Trophoblast cell (in vitro differentiated cells and primary cell): ENCODE results near the gene MSH5.
"Not testable (repeated sequence)": the region's sequence is repeated elsewhere in the genome, so short reads cannot be mapped to it uniquely, and the experiment has no call there.

Experiments used
- DNase-seq, 2 donors: peaks; one replicate each; pipeline ENCODE4 v3.0.0-alpha.2; 2016
- H2AFZ ChIP-seq: 2 replicates; pipeline ENCODE4 v1.6.1; 2013; ENCODE audit warnings: low read length, moderate library complexity, mild to moderate bottlenecking; ENCODE audit not compliant: insufficient read depth, poor library complexity
- H2AK5ac ChIP-seq: 2 replicates; pipeline ENCODE4 v1.6.1; 2013; ENCODE audit warnings: mild to moderate bottlenecking, low read length
- H2BK120ac ChIP-seq: 2 replicates; pipeline ENCODE4 v1.6.1; 2013; ENCODE audit warnings: low read length, mild to moderate bottlenecking, moderate library complexity; ENCODE audit not compliant: insufficient read depth, poor library complexity
- H2BK12ac ChIP-seq: 2 replicates; pipeline ENCODE4 v1.6.1; 2013; ENCODE audit warnings: mild to moderate bottlenecking, low read length, moderate library complexity
- H2BK5ac ChIP-seq: 2 replicates; pipeline ENCODE4 v1.6.1; 2013; ENCODE audit warnings: low read length, low read depth, moderate library complexity, mild to moderate bottlenecking; ENCODE audit not compliant: poor library complexity
- H3K14ac ChIP-seq: 2 replicates; pipeline ENCODE4 v1.6.1; 2013; ENCODE audit warnings: mild to moderate bottlenecking, low read length
- H3K18ac ChIP-seq: 2 replicates; pipeline ENCODE4 v1.6.1; 2013; ENCODE audit warnings: mild to moderate bottlenecking, low read length
- H3K23ac ChIP-seq: 2 replicates; pipeline ENCODE4 v1.6.1; 2013; ENCODE audit warnings: low read length
- H3K27ac ChIP-seq: 2 replicates; pipeline ENCODE4 v1.5.1; 2013; ENCODE audit warnings: low read depth, mild to moderate bottlenecking, inconsistent platforms, low read length, moderate library complexity
- H3K27me3 ChIP-seq: 2 replicates; pipeline ENCODE4 v1.6.1; 2013; ENCODE audit warnings: inconsistent platforms, mild to moderate bottlenecking, low read length, moderate library complexity; ENCODE audit not compliant: insufficient read depth
- H3K36me3 ChIP-seq, 2 experiments: 1 replicate in 1 of 2; 2 replicates in 1 of 2; pipeline ENCODE4 v1.6.1; 2013; ENCODE audit warnings: low read length in 2 of 2, mild to moderate bottlenecking in 2 of 2, moderate library complexity in 1 of 2; ENCODE audit not compliant: insufficient read depth in 2 of 2, control insufficient read depth in 1 of 2
- H3K4ac ChIP-seq: 2 replicates; pipeline ENCODE4 v1.6.1; 2013; ENCODE audit warnings: low read depth, mild to moderate bottlenecking, low read length, moderate library complexity
- H3K4me1 ChIP-seq, 2 experiments: 1 replicate in 1 of 2; 2 replicates in 1 of 2; pipeline ENCODE4 v1.6.1; 2013; ENCODE audit warnings: low read length in 2 of 2, mild to moderate bottlenecking in 2 of 2, moderate library complexity in 1 of 2; ENCODE audit not compliant: insufficient read depth in 2 of 2, control insufficient read depth in 1 of 2
- H3K4me2 ChIP-seq: 2 replicates; pipeline ENCODE4 v1.6.1; 2013; ENCODE audit warnings: inconsistent platforms, mild to moderate bottlenecking, low read length, moderate library complexity
- H3K4me3 ChIP-seq: 2 replicates; pipeline ENCODE4 v1.5.1; 2013; ENCODE audit warnings: mild to moderate bottlenecking, low read depth, low read length, inconsistent platforms
- H3K79me1 ChIP-seq: one replicate; pipeline ENCODE4 v1.6.1; 2013; ENCODE audit warnings: low read length
- H3K79me2 ChIP-seq: 2 replicates; pipeline ENCODE4 v1.6.1; 2013; ENCODE audit warnings: low read length, mild to moderate bottlenecking; ENCODE audit not compliant: control insufficient read depth, insufficient read depth, poor library complexity
- H3K9ac ChIP-seq: 2 replicates; pipeline ENCODE4 v1.6.1; 2013; ENCODE audit warnings: mild to moderate bottlenecking, low read length
- H3K9me3 ChIP-seq: 2 replicates; pipeline ENCODE4 v1.6.1; 2013; ENCODE audit warnings: low read depth, mild to moderate bottlenecking, control low read depth, inconsistent platforms, low read length; ENCODE audit not compliant: insufficient read depth
- H4K12ac ChIP-seq: 2 replicates; pipeline ENCODE4 v1.6.1; 2013; ENCODE audit warnings: low read depth, mild to moderate bottlenecking, low read length, moderate library complexity
- H4K8ac ChIP-seq: 2 replicates; pipeline ENCODE4 v1.6.1; 2013; ENCODE audit warnings: low read depth, mild to moderate bottlenecking, low read length, moderate library complexity
- H4K91ac ChIP-seq: one replicate; pipeline ENCODE4 v1.6.1; 2013; ENCODE audit warnings: low read depth, mild to moderate bottlenecking, low read length, moderate library complexity
- WGBS: extraction: QIAGEN DNeasy Blood & Tissue Kit; methylation state at CpG from one replicate; pipeline ENCODE4 v1.1.7; 2013; ENCODE audit warnings: missing lambda C conversion rate; ENCODE audit not compliant: insufficient read length, insufficient coverage; ENCODE audit errors: extremely low coverage; 5-methylcytosine and 5-hydroxymethylcytosine counted together

MSH5 gene

DNA sequence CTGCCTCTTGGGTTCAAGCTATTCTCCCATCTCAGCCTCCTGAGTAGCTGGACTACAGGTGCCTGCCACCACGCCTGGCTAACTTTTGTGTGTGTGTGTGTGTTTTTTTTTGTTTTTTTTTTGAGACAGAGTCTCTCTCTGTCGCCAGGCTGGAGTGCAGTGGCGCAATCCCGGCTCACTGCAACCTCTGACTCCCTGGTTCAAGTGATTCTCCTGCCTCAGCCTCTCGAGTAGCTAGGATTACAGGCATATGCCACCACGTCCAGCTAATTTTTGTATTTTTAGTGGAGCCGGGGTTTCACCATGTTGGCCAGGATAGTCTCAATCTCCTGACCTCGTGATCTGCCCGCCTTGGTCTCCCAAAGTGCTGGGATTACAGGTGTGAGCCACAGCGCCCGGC lies 30.6 kb upstream of the MSH5 start:
- H2BK120ac ChIP-seq, H4K91ac ChIP-seq, H3K27ac ChIP-seq, H2BK5ac ChIP-seq, H3K23ac ChIP-seq, H3K4me2 ChIP-seq, DNase-seq, H2AFZ ChIP-seq, H4K12ac ChIP-seq, H3K4me3 ChIP-seq, H3K79me2 ChIP-seq, H3K4me1 ChIP-seq, H3K18ac ChIP-seq, H3K9ac ChIP-seq, H3K27me3 ChIP-seq, H4K8ac ChIP-seq, H3K9me3 ChIP-seq, H3K4ac ChIP-seq, H3K14ac ChIP-seq, H2AK5ac ChIP-seq, H3K79me1 ChIP-seq, H2BK12ac ChIP-seq, H3K36me3 ChIP-seq: not testable (repeated sequence)
- no CpG with 5 or more reads among the region's 11 CpGs for WGBS

DNA sequence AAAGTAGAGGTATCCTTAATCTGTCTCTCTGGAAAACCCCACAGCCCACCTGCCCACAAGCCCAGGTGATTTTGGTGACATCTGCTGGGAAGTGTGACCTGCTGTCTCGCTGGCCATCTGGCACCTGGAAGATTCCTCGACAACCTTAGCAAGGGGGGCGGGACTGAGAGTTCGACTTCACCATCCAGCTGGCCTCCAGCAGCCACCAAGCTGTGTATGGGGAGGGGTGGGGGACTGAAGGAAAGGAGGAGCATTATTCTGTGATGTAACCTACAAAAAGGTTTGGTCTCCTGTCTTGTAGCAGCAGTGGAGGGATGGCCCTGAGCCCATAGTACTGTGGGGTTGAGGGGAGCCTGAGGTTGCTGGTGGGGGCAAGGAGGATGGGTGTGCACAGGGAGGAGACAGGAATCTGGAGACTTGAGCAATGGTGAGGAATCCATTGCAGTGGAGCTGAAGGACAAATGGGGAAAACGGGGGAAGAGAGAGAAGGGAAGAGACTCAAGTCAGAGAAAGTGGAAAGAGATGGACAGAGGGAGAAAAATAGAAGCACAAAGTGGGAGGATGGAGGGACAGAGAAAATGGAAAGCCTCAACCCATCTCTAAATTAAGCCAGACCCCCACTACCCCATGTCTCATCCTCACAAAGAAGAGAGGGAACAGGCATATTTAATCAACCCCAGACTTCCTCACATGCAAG lies 29.1 kb upstream of the MSH5 start:
- H3K4me1 ChIP-seq: peaks cover 6 to 11% of the 10 kb centered on the region in 2 experiments
- H3K27ac ChIP-seq: no peak overlapping the region
- H4K8ac ChIP-seq: no peak overlapping the region
- H2BK5ac ChIP-seq: no peak overlapping the region
- no peak for DNase-seq
- no peak overlapping the region for H2BK12ac ChIP-seq
- H3K18ac ChIP-seq: no peak overlapping the region
- no peaks in the 10 kb centered on the region for H3K36me3 ChIP-seq
- H3K4me3 ChIP-seq: no peak overlapping the region
- H3K27me3 ChIP-seq: no peaks in the 10 kb centered on the region
- no peak overlapping the region for H3K23ac ChIP-seq
- no peak overlapping the region for H3K4me2 ChIP-seq
- no peak overlapping the region for H3K14ac ChIP-seq
- no peaks in the 10 kb centered on the region for H3K79me2 ChIP-seq
- no peak overlapping the region for H3K4ac ChIP-seq
- H2BK120ac ChIP-seq: no peak overlapping the region
- H3K79me1 ChIP-seq: peaks cover 2% of the 10 kb centered on the region
- H4K12ac ChIP-seq: no peak overlapping the region
- no peak overlapping the region for H2AFZ ChIP-seq
- no peak overlapping the region for H4K91ac ChIP-seq
- no peak overlapping the region for H2AK5ac ChIP-seq
- no CpG with 5 or more reads among the region's 5 CpGs for WGBS
- no peak overlapping the region for H3K9ac ChIP-seq
- peaks cover 2% of the 10 kb centered on the region for H3K9me3 ChIP-seq

GRCh38 chr6:31711233-31711632 lies 28.6 kb upstream of the MSH5 start:
- no peaks in the 10 kb centered on the region for H3K27me3 ChIP-seq
- peaks cover 2% of the 10 kb centered on the region for H3K79me1 ChIP-seq
- H3K4me1 ChIP-seq: peaks cover 6 to 11% of the 10 kb centered on the region in 2 experiments
- WGBS: no CpG with 5 or more reads among the region's 8 CpGs
- no peak overlapping the region for H4K12ac ChIP-seq
- no peak overlapping the region for H3K14ac ChIP-seq
- no peak overlapping the region for H2AFZ ChIP-seq
- H3K79me2 ChIP-seq: no peaks in the 10 kb centered on the region
- DNase-seq: no peak
- no peak overlapping the region for H2BK5ac ChIP-seq
- no peak overlapping the region for H4K8ac ChIP-seq
- peaks cover 2% of the 10 kb centered on the region for H3K9me3 ChIP-seq
- H3K4me2 ChIP-seq: no peak overlapping the region
- H3K18ac ChIP-seq: no peak overlapping the region
- no peaks in the 10 kb centered on the region for H3K36me3 ChIP-seq
- no peak overlapping the region for H3K4me3 ChIP-seq
- no peak overlapping the region for H3K9ac ChIP-seq
- no peak overlapping the region for H3K4ac ChIP-seq
- no peak overlapping the region for H2BK12ac ChIP-seq
- no peak overlapping the region for H3K27ac ChIP-seq
- no peak overlapping the region for H2AK5ac ChIP-seq
- H3K23ac ChIP-seq: no peak overlapping the region
- H2BK120ac ChIP-seq: no peak overlapping the region
- no peak overlapping the region for H4K91ac ChIP-seq

- no peaks in the 10 kb centered on the region for H3K79me2 ChIP-seq
- H3K4ac ChIP-seq: no peak overlapping the region
- H2AFZ ChIP-seq: no peak overlapping the region
- H3K9me3 ChIP-seq: peaks cover 2% of the 10 kb centered on the region
- no peak overlapping the region for H2BK12ac ChIP-seq
- no peak overlapping the region for H2BK5ac ChIP-seq
- H3K4me2 ChIP-seq: no peak overlapping the region
- H3K4me1 ChIP-seq: peaks cover 7 to 11% of the 10 kb centered on the region in 2 experiments
- H2AK5ac ChIP-seq: peak overlapping the region; percentile 29
- no peak overlapping the region for H4K12ac ChIP-seq
- no CpG with 5 or more reads among the region's 8 CpGs for WGBS
- H3K36me3 ChIP-seq: no peaks in the 10 kb centered on the region
- no peak overlapping the region for H4K8ac ChIP-seq
- H2BK120ac ChIP-seq: no peak overlapping the region
- no peak overlapping the region for H3K23ac ChIP-seq
- H3K4me3 ChIP-seq: no peak overlapping the region
- no peak overlapping the region for H4K91ac ChIP-seq
- H3K18ac ChIP-seq: no peak overlapping the region
- no peak for DNase-seq
- H3K79me1 ChIP-seq: peaks cover 2% of the 10 kb centered on the region
- H3K14ac ChIP-seq: no peak overlapping the region
- no peak overlapping the region for H3K9ac ChIP-seq
- no peaks in the 10 kb centered on the region for H3K27me3 ChIP-seq
- H3K27ac ChIP-seq: no peak overlapping the region
Measured at GRCh38 chr6:31712296-31712695, 27.5 kb upstream of the MSH5 start.
